IPS-NIHi11 (cell line): ENCODE results near the gene CCDC28A.

Source experiments
- DNase-seq: peaks from one replicate; pipeline ENCODE4 v3.0.0; 2012; ENCODE audit warnings: mixed read lengths, low spot score

The CCDC28A gene

DNA sequence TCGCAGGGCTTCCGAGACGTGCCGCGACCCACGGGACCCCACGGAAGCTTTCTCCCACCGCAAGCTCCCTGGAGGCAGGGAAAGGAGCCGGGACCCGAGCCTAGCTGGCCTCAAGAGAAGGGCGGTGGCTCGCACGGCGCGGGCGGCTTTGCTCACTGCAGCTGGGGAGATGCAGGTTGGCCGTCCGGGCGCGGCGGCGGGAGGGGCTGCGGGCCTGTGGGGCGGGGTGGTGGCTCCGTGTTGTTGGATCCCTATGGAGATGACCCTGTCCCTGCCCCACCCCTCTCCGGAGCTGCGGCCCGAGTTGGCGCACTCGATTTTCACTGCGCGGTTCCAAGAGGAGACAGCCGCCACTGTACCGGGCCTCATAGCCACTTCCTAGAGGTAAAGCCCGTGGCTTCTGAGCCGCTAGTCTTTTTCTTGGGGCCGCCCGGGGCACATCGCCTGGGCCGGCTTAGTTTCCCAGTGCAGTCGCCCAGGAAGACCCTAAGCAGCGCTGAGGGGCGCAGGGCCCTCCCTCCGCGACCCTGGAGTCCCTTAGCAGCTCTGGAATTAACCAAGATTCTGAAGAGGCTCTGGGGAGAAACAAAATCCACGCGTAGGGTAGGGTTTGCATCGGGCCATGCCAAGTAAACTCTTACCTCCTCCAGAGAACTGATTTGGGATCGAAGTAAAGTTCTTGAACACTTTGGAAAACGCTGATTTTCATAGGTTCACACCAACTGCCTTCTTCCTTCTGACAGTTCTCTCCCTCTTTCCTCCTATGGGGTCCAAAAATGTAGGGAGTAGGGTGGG is 22.4 kb downstream of the CCDC28A start, which contains the start of gene ECT2L:
Gene ECT2L, plus strand, starts transcription at position 279 of the 795 bp plus-strand sequence. CDS start 17,188 bp downstream, outside the sequence.
- peak; percentile 81 for DNase-seq

DNA sequence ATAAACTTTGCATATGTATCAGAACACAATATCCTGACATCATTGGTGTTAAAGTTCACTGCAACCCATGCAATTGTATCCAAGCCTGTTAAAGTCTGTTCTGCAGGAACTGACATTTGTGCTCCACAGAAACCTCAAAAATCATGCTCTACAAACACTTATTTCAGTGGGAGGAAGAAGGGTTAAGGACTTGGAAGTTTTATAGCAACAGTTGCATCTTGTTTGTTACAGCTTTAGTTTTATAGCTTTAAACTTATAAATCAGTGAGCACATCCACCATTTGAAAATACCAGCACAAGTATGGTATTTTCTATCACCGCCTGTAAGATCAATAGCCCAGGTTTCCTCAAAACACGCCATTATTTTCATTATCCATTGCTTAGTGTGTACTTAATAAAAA is 23.2 kb downstream of the CCDC28A start:
- no peak for DNase-seq

- DNase-seq, result no peak
Observed at GRCh38 chr6:138797806-138798446, 24.4 kb downstream of the CCDC28A start.

DNA sequence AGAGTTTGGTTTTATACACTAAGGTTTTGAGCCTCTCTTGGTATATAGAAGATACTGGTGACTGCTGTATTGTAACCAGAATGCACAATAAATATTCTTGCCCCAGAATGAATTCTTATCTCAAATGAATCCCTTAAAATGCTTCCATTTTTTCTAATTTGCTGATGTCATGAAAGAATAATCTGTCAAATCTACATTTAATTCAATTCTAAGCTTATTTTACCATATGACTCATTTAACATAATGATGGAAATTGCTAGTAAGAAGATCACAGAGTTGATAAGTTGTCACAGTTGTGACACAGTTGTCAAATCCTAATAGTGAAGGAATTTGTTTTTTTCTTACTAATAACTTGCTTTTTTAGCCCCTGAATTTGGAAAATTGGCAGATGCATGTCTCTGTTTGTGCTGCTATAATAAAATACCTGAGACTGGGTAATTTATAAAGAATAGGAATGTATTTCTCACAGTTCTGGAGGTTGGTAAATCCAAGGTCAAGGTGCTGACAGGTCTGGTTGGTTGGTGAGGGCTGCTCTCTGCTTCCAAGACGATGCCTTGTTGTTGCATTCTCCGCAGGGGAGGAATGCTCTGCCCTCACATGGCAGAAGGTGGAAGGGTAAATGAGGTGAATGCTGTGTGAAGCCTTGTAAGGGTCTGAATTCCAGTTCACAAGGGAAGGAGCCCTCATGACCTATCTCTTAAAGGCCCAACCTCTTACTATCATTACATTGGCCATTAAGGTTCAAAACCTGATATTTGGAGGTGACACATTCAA is 27.0 kb downstream of the CCDC28A start:
- peak; percentile 43 for DNase-seq

GRCh38 chr6:138803331-138803730 is 29.8 kb downstream of the CCDC28A start:
- no peak for DNase-seq

DNA sequence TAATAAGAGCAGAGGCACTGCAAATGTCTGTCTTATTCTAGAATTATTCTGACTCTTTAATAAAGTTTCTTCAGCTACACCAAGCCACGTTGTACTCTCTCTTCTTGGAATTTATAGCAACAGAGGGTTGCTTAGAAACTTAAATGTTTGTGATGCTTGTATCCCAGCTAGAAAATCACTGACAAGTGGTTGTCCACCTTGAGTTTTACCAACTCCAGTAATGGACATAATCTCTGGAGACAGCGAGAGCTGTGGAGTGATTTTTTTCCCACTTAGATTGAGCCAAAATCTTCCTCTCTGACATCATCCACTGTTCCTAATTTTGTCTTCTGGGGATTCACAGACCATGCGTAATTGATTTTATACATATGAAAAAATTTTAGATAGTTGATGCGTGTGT is 30.3 kb downstream of the CCDC28A start:
- DNase-seq, result no peak

DNA sequence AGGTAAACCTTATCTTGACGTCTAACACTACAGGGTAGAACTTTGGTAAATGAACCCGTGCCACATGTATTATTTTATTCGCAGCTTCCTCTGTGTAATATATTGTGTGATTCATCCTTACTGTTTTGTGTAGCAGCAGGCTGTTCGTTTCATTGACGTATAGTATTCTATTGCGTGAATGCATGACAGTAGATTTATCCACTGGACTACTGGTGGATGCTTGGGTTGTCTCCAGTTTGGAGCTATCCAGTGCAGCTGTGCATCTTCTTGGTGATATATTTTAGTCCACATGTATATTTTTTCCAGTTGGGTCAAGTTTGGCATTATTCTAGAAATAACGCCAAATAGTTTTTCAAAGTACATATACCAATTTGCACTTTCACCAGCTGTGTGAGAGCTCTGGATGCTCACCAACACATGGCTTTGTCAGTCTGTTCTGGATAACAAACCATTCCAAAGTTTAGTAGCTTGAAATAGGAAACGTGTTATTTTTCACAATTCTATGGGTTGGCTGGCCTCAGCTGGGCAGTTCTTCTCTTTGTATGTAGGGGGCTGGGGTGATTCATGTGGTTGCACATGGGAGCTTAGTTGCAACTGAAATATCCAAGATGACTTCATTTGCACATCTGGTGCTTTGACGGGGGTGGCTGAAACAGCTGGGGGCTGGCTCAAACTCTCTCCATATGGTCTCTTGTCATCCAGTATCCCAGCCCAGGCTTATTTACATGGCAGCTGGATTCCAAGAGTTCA is 31.6 kb downstream of the CCDC28A start:
- no peak for DNase-seq

DNA sequence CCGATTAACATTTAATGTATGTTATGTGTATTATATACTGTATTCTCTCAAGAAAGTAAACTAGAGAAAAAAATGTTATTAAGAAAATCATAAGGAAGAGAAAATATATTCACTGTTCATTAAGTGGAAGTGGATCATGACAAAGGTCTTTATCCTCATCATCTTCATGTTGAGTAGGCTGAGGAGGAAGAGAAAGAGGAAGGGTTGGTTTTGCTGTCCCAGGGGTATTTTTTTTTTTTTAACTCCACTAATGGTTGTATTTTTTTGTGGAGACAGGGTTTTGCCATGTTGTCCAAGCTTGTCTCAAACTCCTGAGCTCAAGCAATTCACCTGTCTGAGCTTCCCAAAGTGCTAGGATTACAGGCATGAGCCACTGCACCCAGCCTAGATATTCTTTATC is 33.3 kb downstream of the CCDC28A start:
- no peak for DNase-seq

- DNase-seq, result no peak
Observed at GRCh38 chr6:138809677-138810076, 36.1 kb downstream of the CCDC28A start.

GRCh38 chr6:138811866-138812265 is 38.3 kb downstream of the CCDC28A start:
- DNase-seq, result no peak

DNA sequence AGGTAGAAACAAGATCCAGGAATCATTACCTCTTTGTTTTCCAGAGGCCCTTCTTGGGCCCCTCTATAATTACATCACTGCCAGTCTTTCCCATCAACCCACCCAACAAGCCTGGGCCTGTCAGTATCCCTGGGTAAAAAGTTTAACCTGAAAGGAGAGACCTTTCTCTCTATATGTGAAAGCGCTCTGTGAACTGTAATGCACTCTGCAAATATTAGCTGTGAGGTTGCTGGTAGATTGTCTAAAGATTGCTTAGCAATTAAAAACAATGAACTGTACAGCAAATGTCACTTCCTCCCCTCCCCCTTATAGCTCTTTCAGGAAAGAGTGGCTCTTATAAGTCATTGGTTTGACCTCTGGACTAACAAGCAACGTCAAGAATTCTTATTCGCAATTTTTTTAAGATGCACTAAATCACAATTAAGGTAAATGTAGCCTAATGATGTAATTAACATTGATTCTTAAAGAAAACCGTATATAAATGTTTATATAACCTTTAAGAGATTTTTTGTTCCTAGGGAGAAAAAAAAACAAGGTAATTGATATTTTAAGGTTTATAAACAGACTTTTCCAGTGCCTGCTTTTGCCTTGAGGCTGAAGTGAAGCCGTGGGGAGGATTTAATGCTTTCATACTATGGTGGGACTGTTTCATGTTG is 40.7 kb downstream of the CCDC28A start:
- DNase-seq, result no peak

GRCh38 chr6:138815221-138815620 is 41.7 kb downstream of the CCDC28A start:
- DNase-seq, result no peak

DNA sequence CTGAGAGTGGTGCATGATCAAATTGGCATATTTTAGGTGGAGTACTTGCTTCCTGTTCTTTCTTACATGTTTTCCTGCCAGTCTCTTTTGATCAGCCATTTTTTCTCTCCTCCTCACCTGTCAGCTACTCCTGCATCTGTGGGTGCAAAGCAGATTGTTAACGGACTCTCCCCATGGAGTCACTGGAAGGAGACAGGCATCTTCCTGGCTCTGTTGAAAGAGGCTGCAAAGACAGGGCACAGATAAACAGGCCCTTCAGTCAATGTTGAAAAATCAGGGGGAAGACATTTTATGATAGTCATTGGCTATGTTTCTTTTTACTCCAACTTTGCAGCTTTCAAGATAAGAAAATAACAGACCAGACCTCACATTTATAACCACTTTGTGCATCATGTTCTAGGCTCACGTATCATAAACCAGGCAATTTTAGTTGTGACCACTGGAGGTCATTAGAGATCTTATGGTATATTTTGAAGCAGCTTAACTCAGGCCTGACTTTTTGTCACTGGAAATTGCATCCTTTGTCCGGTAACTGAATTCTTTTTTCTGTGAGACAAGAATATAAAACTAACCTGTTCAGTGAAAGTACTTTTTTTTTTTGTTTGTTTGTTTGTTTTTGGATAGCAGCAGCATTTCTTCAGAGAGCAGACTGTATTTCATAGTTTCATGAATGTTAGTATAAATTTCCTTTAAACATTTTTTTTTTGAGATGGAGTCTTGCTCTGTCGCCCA is 42.4 kb downstream of the CCDC28A start:
- peak; percentile 50 for DNase-seq

DNA sequence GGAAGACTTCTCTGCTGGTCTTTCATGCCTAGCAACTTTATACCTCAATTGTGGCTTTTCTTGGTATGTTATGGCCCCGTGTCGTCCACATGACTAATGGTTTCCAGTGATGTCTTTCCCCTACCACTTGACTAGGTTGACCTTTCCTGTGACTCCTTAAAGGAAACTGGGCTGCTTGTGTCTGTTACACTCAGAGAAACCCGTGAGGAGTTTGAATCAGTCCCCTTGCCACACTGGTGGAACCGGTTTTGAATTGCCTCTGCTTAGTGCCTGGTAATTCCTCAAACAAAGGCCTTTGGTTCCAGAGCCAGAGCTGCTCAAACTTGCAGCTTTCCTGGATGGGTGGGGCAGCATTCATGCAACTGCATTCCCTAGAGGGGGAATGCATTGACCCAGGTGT is 44.2 kb downstream of the CCDC28A start:
- peak; percentile 75 for DNase-seq

DNA sequence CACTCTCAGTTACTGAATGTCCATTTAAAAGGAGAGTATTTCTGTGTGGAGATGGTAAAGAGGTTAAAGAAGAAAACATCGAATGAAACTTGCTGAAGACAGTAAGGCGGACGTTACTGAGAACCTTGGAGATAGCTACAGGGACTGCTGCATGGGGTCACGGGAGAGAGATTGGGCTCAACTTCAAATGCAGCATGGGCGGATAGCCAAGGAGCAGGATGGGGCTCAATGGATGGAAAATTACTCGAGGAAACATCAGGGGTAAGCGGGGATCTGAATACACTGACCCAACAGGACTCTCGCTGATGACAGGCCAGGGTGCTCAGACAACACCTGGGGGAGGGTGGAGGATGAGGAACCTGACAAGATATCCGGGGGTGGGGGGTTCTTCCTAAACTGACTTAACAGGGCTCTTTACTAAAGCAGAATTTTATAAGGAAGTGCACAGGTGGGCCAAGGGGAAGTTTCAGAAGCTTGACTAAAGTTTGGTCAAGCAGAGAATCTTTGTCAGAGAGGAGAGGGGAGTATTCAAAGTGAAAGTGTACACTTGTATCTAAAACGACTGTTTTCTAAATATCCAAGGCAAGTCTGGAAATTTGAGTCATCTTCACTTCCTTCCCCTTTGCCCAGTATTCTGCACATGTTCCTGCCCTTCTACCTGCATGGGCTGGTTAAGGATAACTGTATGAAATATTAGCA is 45.1 kb downstream of the CCDC28A start:
- DNase-seq, result peak; percentile 7

DNA sequence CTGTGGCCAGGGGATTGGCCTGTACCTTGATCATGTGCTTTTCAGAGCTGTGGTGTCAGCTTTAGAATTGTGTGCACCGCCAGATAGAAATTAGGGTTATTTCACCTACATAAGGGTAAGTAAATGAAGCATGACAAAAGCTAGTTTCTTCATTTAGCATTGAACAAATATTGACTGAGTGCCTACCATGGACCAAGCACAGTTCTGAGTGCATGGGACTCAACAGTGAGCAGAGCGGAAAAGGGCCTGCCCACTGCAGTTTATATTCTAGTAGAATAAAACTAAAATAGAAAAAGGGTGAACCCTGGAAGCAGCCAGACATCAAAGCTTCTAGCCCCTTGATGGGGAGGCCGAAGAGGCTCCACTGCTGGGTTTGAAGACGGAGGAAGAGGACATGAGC is 48.0 kb downstream of the CCDC28A start:
- no peak for DNase-seq

GRCh38 chr6:138824482-138825144 is 51.0 kb downstream of the CCDC28A start:
- DNase-seq, result no peak

DNA sequence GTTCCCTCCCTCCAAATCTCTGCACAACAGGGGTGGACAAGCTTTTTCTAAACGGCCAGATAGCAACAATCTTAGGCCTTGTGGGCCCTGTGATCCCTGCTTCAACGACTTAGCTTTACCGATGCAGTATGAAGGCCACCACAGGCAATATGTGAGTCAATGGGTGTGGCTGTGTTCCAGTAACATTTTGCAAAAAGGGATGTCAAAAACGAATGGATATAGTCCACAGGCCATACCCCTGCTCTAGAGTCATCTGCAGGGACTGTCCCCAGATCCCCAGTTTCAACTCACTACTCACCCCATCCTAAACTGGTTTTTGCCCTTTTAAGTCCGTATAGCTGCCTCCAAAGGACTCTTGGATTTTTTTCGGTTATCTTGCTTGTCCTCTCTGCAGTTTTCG is 56.7 kb downstream of the CCDC28A start:
- no peak for DNase-seq

- no peak for DNase-seq
Observed at GRCh38 chr6:138832182-138832581, 58.6 kb downstream of the CCDC28A start.
